ENCODE data around the gene DDAH1.
"Not testable (repeated sequence)": the region's sequence is repeated elsewhere in the genome, so short reads cannot be mapped to it uniquely, and the experiment has no call there.

The DDAH1 gene

DNA sequence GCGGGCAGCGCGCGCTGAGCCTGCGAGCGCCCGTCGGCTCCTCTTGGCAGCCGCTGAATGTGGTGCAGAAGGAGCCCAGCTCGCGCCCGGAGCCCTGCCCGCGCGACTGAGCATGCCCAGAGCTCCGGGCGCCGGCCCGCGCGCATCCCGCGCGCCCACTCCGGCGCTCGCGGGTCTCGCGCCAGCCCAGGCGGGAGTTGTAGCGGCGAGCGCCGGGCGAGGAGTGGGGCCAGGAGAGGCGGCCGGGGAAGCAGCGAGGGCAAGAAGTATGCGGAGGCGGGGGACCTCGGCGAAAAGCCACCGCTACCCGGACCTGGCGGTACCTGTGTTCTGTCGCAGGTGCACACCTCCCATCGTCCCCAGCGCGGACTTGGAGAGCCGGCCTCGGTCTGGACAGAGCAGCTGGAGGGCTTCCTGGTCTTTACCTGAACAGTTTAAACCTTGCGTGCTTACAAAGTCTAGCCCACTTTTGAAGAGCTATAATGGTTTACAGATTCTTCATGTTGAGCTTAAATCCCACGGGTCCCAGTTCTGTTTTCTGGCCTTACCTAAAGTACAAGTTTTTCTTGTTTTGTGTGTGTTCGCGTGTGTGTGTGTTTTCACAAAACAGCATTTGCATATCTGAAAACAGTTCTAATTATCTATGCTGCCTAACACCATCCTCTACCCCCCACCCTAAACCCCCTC is at the start of gene DDAH1:
DDAH1 (minus strand) TSS at position 61 of the 687 bp plus-strand sequence. CDS start 114 bp downstream, outside the sequence.
- intact Hi-C loops (cut with DNase I; ENCODE audit: low total_unique reads) = no loop called here

DNA sequence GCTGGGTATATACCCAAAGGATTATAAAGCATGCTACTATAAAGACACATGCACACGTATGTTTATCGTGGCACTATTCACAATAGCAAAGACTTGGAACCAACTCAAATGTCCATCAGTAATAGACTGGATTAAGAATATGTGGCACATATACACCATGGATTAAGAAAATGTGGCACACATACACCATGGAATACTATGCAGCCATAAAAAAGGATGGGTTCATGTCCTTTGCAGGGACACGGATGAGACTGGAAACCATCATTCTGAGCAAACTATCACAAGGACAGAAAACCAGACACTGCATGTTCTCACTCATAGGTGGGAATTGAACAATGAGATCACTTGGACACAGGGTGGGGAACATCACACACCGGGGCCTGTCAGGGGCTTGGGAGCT is 49.0 kb upstream of the DDAH1 start:
- H3K27ac ChIP-seq; H3K27me3 ChIP-seq; DNase-seq; H3K9me3 ChIP-seq; H3K4me3 ChIP-seq; H3K4me1 ChIP-seq; H3K36me3 ChIP-seq; intact Hi-C loops (cut with DNase I; ENCODE audit: low total_unique reads): not testable (repeated sequence)

More for the DNA sequence above, at the start of gene DDAH1:
- Histone ChIP-seq H3K27me3 (no peaks in the 10 kb centered on the region), H3K4me3 (peak within 1 kb of the TSS; percentile 67 to 68), H3K36me3 (no peaks in the 10 kb centered on the region), H3K4me1 (peaks cover 0 to 16% (median 8%) of the 10 kb centered on the region in 4 donors), H3K27ac (peak within 1 kb of the TSS; percentile 77), H3K9me3 (no peaks in the 10 kb centered on the region)
- TF ChIP-seq, protein P1, sequence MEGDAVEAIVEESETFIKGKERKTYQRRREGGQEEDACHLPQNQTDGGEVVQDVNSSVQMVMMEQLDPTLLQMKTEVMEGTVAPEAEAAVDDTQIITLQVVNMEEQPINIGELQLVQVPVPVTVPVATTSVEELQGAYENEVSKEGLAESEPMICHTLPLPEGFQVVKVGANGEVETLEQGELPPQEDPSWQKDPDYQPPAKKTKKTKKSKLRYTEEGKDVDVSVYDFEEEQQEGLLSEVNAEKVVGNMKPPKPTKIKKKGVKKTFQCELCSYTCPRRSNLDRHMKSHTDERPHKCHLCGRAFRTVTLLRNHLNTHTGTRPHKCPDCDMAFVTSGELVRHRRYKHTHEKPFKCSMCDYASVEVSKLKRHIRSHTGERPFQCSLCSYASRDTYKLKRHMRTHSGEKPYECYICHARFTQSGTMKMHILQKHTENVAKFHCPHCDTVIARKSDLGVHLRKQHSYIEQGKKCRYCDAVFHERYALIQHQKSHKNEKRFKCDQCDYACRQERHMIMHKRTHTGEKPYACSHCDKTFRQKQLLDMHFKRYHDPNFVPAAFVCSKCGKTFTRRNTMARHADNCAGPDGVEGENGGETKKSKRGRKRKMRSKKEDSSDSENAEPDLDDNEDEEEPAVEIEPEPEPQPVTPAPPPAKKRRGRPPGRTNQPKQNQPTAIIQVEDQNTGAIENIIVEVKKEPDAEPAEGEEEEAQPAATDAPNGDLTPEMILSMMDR (IDR thresholded peaks at IDR 0.05) = no peak
- peak in 1 of 2 donors; percentile 35 for DNase-seq

DNA sequence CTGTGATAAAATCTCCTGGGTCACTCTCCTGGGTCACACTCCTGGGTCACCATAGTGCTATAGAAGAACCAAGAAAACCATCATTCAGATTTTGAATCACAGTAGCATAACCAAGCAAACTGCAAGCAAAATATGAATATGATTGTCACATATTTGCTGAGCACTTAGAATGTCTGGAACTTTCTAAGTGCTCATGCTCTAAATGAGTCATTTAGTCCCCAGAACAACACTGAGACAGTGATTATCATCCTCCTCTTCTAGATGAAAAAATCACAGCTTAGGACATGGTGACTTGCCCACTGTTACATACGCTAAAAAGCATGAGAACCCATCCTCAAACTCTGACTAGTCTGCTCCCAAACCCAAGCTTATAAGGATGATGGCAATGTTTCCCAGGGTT is 39.5 kb upstream of the DDAH1 start:
- Histone ChIP-seq H3K27me3 (no peaks in the 10 kb centered on the region), H3K27ac (no peak overlapping the region), H3K4me3 (no peak overlapping the region), H3K4me1 (peaks cover 0 to 4% (median 0%) of the 10 kb centered on the region in 4 donors), H3K9me3 (no peaks in the 10 kb centered on the region), H3K36me3 (peaks cover 0 to 5% (median 0%) of the 10 kb centered on the region in 3 donors)
- DNase-seq = no peak
- intact Hi-C loops (cut with DNase I; ENCODE audit: low total_unique reads) = loop anchor here (10.0 kb wide), 1 partner anchor 200 kb away; no protein-coding TSS in a partner anchor
- TF ChIP-seq, protein P1 (IDR thresholded peaks at IDR 0.05) = no peak

- intact Hi-C loops (cut with DNase I; ENCODE audit: low total_unique reads) = loop anchor here (10.0 kb wide), 1 partner anchor 198 kb away; no protein-coding TSS in a partner anchor
- peaks cover 0 to 4% (median 0%) of the 10 kb centered on the region in 4 donors for H3K4me1 ChIP-seq
- H3K27me3 ChIP-seq = no peaks in the 10 kb centered on the region
- TF ChIP-seq, protein P1 (IDR thresholded peaks at IDR 0.05) = peak; percentile 36 to 37
- DNase-seq = peak in 1 of 2 donors; percentile 47
- no peaks in the 10 kb centered on the region for H3K36me3 ChIP-seq
- H3K4me3 ChIP-seq = no peak overlapping the region
- H3K9me3 ChIP-seq = no peaks in the 10 kb centered on the region
- H3K27ac ChIP-seq = no peak overlapping the region
Measured at GRCh38 chr1:85502625-85503083, 37.7 kb upstream of the DDAH1 start.

- Histone ChIP-seq H3K27ac (no peak overlapping the region), H3K9me3 (no peaks in the 10 kb centered on the region), H3K27me3 (no peaks in the 10 kb centered on the region), H3K4me1 (peaks cover 0 to 5% (median 0%) of the 10 kb centered on the region in 4 donors), H3K4me3 (no peak overlapping the region), H3K36me3 (no peaks in the 10 kb centered on the region)
- TF ChIP-seq, protein P1 (IDR thresholded peaks at IDR 0.05) = no peak
- intact Hi-C loops (cut with DNase I; ENCODE audit: low total_unique reads) = loop anchor here (10.0 kb wide), 1 partner anchor 197 kb away; no protein-coding TSS in a partner anchor
- DNase-seq = no peak
Measured at GRCh38 chr1:85502171-85502570, 37.2 kb upstream of the DDAH1 start.

GRCh38 chr1:85501355-85501898 is 36.5 kb upstream of the DDAH1 start:
- no peak for DNase-seq
- Histone ChIP-seq H3K9me3 (no peaks in the 10 kb centered on the region), H3K4me3 (no peak overlapping the region), H3K4me1 (peaks cover 0 to 8% (median 0%) of the 10 kb centered on the region in 4 donors), H3K27ac (no peak overlapping the region), H3K36me3 (no peaks in the 10 kb centered on the region), H3K27me3 (no peaks in the 10 kb centered on the region)
- TF ChIP-seq, protein P1 (IDR thresholded peaks at IDR 0.05) = no peak
- intact Hi-C loops (cut with DNase I; ENCODE audit: low total_unique reads) = loop anchor here (10.0 kb wide), 1 partner anchor 197 kb away; no protein-coding TSS in a partner anchor

Measured in tibial artery (tissue), 4 donors.